Measurements from ENCODE around the gene APBA1. TPM values are rescaled to one million over a fixed set of nuclear protein-coding genes. Genes with fewer than 3 reads are reported as not detected.

Gene APBA1
- polyA plus RNA-seq, 1 donor (not counting 4 experiments of a cell fraction or from before 2014, with no cell fraction given) = 0.66 TPM

- TF ChIP-seq, protein P1, sequence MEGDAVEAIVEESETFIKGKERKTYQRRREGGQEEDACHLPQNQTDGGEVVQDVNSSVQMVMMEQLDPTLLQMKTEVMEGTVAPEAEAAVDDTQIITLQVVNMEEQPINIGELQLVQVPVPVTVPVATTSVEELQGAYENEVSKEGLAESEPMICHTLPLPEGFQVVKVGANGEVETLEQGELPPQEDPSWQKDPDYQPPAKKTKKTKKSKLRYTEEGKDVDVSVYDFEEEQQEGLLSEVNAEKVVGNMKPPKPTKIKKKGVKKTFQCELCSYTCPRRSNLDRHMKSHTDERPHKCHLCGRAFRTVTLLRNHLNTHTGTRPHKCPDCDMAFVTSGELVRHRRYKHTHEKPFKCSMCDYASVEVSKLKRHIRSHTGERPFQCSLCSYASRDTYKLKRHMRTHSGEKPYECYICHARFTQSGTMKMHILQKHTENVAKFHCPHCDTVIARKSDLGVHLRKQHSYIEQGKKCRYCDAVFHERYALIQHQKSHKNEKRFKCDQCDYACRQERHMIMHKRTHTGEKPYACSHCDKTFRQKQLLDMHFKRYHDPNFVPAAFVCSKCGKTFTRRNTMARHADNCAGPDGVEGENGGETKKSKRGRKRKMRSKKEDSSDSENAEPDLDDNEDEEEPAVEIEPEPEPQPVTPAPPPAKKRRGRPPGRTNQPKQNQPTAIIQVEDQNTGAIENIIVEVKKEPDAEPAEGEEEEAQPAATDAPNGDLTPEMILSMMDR (optimal IDR thresholded peaks at IDR 0.05 in 1 of 3, IDR thresholded peaks at IDR 0.05 in 1 of 3, conservative IDR thresholded peaks at IDR 0.05 in 1 of 3; ENCODE audit: extremely low read depth in 1 of 3, insufficient read depth in 2 of 3, low read length in 3 of 3) = no peak
- Histone ChIP-seq H3K9me1 (ENCODE audit: control insufficient read depth, extremely low read depth, insufficient read depth, low read length) (no peaks in the 10 kb centered on the region), H3K27ac (ENCODE audit: control insufficient read depth, insufficient read depth, low read length) (no peak overlapping the region), H3K4me1 (ENCODE audit: control insufficient read depth, extremely low read depth, insufficient read depth, low read length) (no peaks in the 10 kb centered on the region), H3K9me3 (ENCODE audit: control insufficient read depth, low read depth, low read length) (no peaks in the 10 kb centered on the region), H3K4me3 (ENCODE audit: control insufficient read depth in 2 of 3, extremely low read depth in 1 of 3, insufficient read depth in 2 of 3, low read depth in 1 of 3, low read length in 3 of 3) (no peak overlapping the region), H3K79me2 (ENCODE audit: control insufficient read depth, insufficient read depth, low read length) (no peaks in the 10 kb centered on the region), H3K9ac (ENCODE audit: control insufficient read depth, extremely low read depth, insufficient read depth, low read length) (no peak overlapping the region), H3K36me3 (ENCODE audit: control insufficient read depth in 2 of 2, extremely low read depth in 1 of 2, insufficient read depth in 2 of 2, low read length in 2 of 2) (no peaks in the 10 kb centered on the region), H2AFZ (ENCODE audit: control insufficient read depth, low read length) (no peak overlapping the region), H3K27me3 (ENCODE audit: control insufficient read depth, extremely low read depth, insufficient read depth, low read length) (no peaks in the 10 kb centered on the region), H3K4me2 (ENCODE audit: control insufficient read depth, extremely low read depth, insufficient read depth, low read depth, low read length) (no peak overlapping the region), H4K20me1 (ENCODE audit: control insufficient read depth, extremely low read depth, insufficient read depth, low read length) (no peaks in the 10 kb centered on the region)
- FAIRE-seq (no peak), DNase-seq (ENCODE audit: low read depth, low spot score) (no peak)
- dilution Hi-C loops (cut with MboI; ENCODE audit: extremely low pct_ligation_motif_present, low sequenced_read_pairs) = no loop called here
Measured at GRCh38 chr9:69627281-69627680, 44.9 kb downstream of the APBA1 start.

DNA sequence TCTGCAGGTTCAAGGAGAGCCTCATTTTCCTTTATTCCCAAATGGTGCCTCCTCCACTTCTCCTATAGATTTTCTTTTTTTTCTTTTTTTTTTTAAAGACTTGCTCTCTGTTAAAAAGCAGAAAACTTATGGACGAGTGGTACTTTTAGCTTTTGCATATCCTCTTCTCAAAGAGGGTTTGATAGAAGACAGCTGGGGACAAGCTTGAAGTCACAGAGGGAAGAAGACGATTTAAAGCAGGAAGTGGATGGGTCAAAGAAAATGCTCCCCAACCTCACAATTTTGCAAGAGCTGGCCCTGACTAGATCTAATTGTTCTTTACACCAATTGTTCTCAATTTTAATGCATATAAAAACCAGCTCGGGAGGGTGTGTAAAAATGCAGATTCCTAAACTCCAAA, 48.9 kb downstream of the APBA1 start:
- Histone ChIP-seq H3K4me1 (ENCODE audit: control insufficient read depth, extremely low read depth, insufficient read depth, low read length) (no peaks in the 10 kb centered on the region), H3K9ac (ENCODE audit: control insufficient read depth, extremely low read depth, insufficient read depth, low read length) (no peak overlapping the region), H3K4me2 (ENCODE audit: control insufficient read depth, extremely low read depth, insufficient read depth, low read depth, low read length) (no peak overlapping the region), H3K36me3 (ENCODE audit: control insufficient read depth in 2 of 2, extremely low read depth in 1 of 2, insufficient read depth in 2 of 2, low read length in 2 of 2) (no peaks in the 10 kb centered on the region), H3K27ac (ENCODE audit: control insufficient read depth, insufficient read depth, low read length) (no peak overlapping the region), H4K20me1 (ENCODE audit: control insufficient read depth, extremely low read depth, insufficient read depth, low read length) (no peaks in the 10 kb centered on the region), H3K27me3 (ENCODE audit: control insufficient read depth, extremely low read depth, insufficient read depth, low read length) (no peaks in the 10 kb centered on the region), H3K79me2 (ENCODE audit: control insufficient read depth, insufficient read depth, low read length) (no peaks in the 10 kb centered on the region), H3K9me1 (ENCODE audit: control insufficient read depth, extremely low read depth, insufficient read depth, low read length) (no peaks in the 10 kb centered on the region), H2AFZ (ENCODE audit: control insufficient read depth, low read length) (no peak overlapping the region), H3K9me3 (ENCODE audit: control insufficient read depth, low read depth, low read length) (no peaks in the 10 kb centered on the region), H3K4me3 (ENCODE audit: control insufficient read depth in 2 of 3, extremely low read depth in 1 of 3, insufficient read depth in 2 of 3, low read depth in 1 of 3, low read length in 3 of 3) (no peak overlapping the region)
- DNase-seq (ENCODE audit: low read depth, low spot score) (no peak), FAIRE-seq (no peak)
- TF ChIP-seq EZH2 (IDR thresholded peaks at IDR 0.05; ENCODE audit: low read length) = no peak
- TF ChIP-seq, protein P1 (optimal IDR thresholded peaks at IDR 0.05 in 1 of 3, IDR thresholded peaks at IDR 0.05 in 1 of 3, conservative IDR thresholded peaks at IDR 0.05 in 1 of 3; ENCODE audit: extremely low read depth in 1 of 3, insufficient read depth in 2 of 3, low read length in 3 of 3) = no peak
- dilution Hi-C loops (cut with MboI; ENCODE audit: extremely low pct_ligation_motif_present, low sequenced_read_pairs) = no loop called here

Measured in keratinocyte (primary cell).